Measurements from ENCODE around the gene GIPC1. TPM values are rescaled to one million over a fixed set of nuclear protein-coding genes. Genes with fewer than 3 reads are reported as not detected.

The GIPC1 gene
- total RNA-seq, 1 experiment from 2014 or later, result 103 TPM

DNA sequence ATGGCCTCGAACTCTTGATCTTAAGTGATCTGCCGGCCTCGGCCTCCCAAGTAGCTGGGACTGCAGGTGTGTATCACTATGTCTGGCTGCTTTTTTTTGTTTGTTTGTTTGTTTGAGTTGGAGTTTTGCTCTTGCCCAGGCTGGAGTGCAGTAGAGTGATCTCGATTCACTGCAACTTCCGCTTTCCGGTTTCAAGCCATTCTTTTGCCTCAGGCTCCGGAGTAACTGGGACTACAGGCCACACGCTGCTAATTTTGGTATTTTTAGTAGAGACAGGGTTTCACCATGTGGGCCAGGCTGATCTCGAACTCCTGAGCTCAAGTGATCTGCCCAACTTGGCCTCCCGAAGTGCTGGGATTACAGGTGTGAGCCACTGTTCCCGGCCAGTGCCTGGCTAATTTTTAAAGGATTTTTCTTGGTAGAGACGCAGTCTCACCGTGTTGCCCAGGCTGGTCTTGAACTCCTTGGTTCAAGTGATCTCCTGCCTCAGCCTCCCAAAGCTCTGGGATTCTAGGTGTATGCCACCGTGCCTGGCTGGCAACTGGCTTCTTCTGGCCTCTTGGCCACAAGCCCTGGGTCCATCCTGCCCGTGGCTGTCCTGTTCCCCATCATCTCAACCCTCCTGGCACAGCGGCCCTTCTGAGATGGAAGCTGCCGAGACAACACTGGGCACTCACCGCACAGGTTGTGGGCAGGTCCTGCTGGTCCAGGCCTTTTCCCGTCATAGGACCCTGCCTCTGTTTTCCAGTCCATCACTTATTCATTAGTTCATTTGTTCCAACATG, 45.0 kb upstream of the GIPC1 start:
- CTCF ChIA-PET, result no interaction called here

More for the DNA sequence above, 45.0 kb upstream of the GIPC1 start:
- BruUV-seq (replicated peaks), result no TSS peak
- H3K4me1 ChIP-seq (ENCODE audit: control insufficient read depth in 1 of 2, insufficient read depth in 2 of 2, low read length in 2 of 2), result peaks cover 9 to 33% of the 10 kb centered on the region in 2 experiments
- ATAC-seq, result no peak
- no peaks in the 10 kb centered on the region for H4K20me1 ChIP-seq (ENCODE audit: insufficient read depth)
- DNase-seq (ENCODE audit: low read depth, low spot score), result no peak
- no peaks in the 10 kb centered on the region for H3K9me3 ChIP-seq (ENCODE audit: control insufficient read depth in 1 of 2, insufficient read depth in 1 of 2, low read depth in 1 of 2, low read length in 2 of 2)
- peaks cover 0 to 6% of the 10 kb centered on the region in 2 experiments; a peak in 1 of 4 replicates for H3K36me3 ChIP-seq (ENCODE audit: control insufficient read depth in 1 of 2, insufficient read depth in 2 of 2, low read length in 2 of 2)
- intact Hi-C loops (cut with micrococcal nuclease), result no loop called here
- H3K9me2 ChIP-seq (ENCODE audit: insufficient read depth), result no peaks in the 10 kb centered on the region
- no peak overlapping the region for H3K9ac ChIP-seq (ENCODE audit: low read length)
- H3K27ac ChIP-seq (ENCODE audit: low read depth, low read length), result no peak overlapping the region
- H3K27me3 ChIP-seq (ENCODE audit: insufficient read depth, low read length), result no peaks in the 10 kb centered on the region
- no peak overlapping the region for H2AFZ ChIP-seq (ENCODE audit: low read depth, low read length, poor library complexity, severe bottlenecking)
- RAD21 ChIA-PET (ENCODE audit: low non-redundant PET in 1 of 2, low total read pairs in 2 of 2, uncharacterized antibody in 2 of 2, unreplicated experiment in 2 of 2), result no interaction called here
- H3K4me2 ChIP-seq (ENCODE audit: low read length), result no peak overlapping the region
- H3K4me3 ChIP-seq (replicated peaks in 1 of 2; ENCODE audit: low read depth in 1 of 2, low read length in 2 of 2), result no peak overlapping the region
- TF ChIP-seq ZFX (IDR thresholded peaks at IDR 0.05), result no peak
- no peak for TF ChIP-seq EGR1 (IDR thresholded peaks at IDR 0.05; ENCODE audit: low read depth)
- TF ChIP-seq ATF3 (IDR thresholded peaks at IDR 0.05), result no peak
- no peak for TF ChIP-seq SIN3A (IDR thresholded peaks at IDR 0.05; ENCODE audit: low read depth)
- no peak for TF ChIP-seq CBX3 (IDR thresholded peaks at IDR 0.05; ENCODE audit: low read depth)
- TF ChIP-seq ELF1 (IDR thresholded peaks at IDR 0.05; ENCODE audit: borderline replicate concordance, low read depth), result no peak
- no peak for TF ChIP-seq MAX (IDR thresholded peaks at IDR 0.05)
- no peak for TF ChIP-seq TCF7L2 (IDR thresholded peaks at IDR 0.05; ENCODE audit: borderline replicate concordance, extremely low read depth, insufficient read depth, insufficient read length)
- no peak for TF ChIP-seq POLR2AphosphoS5 (IDR thresholded peaks at IDR 0.05; ENCODE audit: low read depth, low read length)
- TF ChIP-seq, protein P1, sequence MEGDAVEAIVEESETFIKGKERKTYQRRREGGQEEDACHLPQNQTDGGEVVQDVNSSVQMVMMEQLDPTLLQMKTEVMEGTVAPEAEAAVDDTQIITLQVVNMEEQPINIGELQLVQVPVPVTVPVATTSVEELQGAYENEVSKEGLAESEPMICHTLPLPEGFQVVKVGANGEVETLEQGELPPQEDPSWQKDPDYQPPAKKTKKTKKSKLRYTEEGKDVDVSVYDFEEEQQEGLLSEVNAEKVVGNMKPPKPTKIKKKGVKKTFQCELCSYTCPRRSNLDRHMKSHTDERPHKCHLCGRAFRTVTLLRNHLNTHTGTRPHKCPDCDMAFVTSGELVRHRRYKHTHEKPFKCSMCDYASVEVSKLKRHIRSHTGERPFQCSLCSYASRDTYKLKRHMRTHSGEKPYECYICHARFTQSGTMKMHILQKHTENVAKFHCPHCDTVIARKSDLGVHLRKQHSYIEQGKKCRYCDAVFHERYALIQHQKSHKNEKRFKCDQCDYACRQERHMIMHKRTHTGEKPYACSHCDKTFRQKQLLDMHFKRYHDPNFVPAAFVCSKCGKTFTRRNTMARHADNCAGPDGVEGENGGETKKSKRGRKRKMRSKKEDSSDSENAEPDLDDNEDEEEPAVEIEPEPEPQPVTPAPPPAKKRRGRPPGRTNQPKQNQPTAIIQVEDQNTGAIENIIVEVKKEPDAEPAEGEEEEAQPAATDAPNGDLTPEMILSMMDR (IDR thresholded peaks at IDR 0.05 in 2 of 3, conservative IDR thresholded peaks at IDR 0.05 in 1 of 3; ENCODE audit: borderline replicate concordance in 1 of 3, insufficient read depth in 1 of 3, low read depth in 2 of 3, low read length in 2 of 3), result no peak
- no peak for TF ChIP-seq YY1 (IDR thresholded peaks at IDR 0.05; ENCODE audit: extremely low read depth, insufficient replicate concordance, low read depth, low read length)
- TF ChIP-seq SP1 (IDR thresholded peaks at IDR 0.05; ENCODE audit: low read depth), result no peak
- TF ChIP-seq EZH2 (IDR thresholded peaks at IDR 0.05), result no peak
- TF ChIP-seq SRF (IDR thresholded peaks at IDR 0.05; ENCODE audit: low read depth), result no peak
- POLR2A ChIA-PET, result no interaction called here
- peaks cover 88% of the 10 kb centered on the region for H3K79me2 ChIP-seq (ENCODE audit: insufficient read depth, low read length)

All from HCT116 (cell line).